ENCODE results near the gene YRDC. TPM values are rescaled to one million over a fixed set of nuclear protein-coding genes. Genes with fewer than 3 reads are reported as not detected.
A peak's percentile ranks its signal among the peaks of the same experiment; 100 is the strongest.

Gene YRDC
- total RNA-seq, 1 donor from 2014 or later: 5.7 TPM

DNA sequence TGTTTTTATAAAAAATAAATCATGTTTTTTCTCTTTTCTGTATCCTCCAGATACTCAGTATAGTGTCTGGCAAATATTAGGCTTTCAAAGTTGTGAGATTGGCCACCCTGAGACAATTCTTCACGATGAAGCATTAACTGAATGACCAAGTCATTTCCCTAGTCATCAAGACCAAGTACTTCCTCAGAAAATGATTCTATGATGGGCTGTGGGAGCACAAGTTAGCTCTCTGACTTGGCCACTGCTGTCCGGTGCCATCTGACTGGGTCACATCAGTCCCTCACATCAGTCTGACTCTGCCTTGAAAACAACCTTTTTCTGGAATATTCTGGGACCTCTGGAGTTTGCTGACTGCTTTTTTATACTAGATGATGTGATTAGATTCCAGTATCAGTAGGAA is 13.5 kb upstream of the YRDC start:
- intact Hi-C loops (cut with micrococcal nuclease): no loop called here
- Histone ChIP-seq H3K9me3 (replicated peaks) (no peaks in the 10 kb centered on the region), H3K36me3 (peaks cover 83% of the 10 kb centered on the region), H3K4me3 (no peak overlapping the region), H3K27ac (replicated peaks) (no peak overlapping the region), H3K4me1 (peaks cover 7% of the 10 kb centered on the region), H3K27me3 (ENCODE audit: low read depth) (no peaks in the 10 kb centered on the region)
- TF ChIP-seq, protein P1, sequence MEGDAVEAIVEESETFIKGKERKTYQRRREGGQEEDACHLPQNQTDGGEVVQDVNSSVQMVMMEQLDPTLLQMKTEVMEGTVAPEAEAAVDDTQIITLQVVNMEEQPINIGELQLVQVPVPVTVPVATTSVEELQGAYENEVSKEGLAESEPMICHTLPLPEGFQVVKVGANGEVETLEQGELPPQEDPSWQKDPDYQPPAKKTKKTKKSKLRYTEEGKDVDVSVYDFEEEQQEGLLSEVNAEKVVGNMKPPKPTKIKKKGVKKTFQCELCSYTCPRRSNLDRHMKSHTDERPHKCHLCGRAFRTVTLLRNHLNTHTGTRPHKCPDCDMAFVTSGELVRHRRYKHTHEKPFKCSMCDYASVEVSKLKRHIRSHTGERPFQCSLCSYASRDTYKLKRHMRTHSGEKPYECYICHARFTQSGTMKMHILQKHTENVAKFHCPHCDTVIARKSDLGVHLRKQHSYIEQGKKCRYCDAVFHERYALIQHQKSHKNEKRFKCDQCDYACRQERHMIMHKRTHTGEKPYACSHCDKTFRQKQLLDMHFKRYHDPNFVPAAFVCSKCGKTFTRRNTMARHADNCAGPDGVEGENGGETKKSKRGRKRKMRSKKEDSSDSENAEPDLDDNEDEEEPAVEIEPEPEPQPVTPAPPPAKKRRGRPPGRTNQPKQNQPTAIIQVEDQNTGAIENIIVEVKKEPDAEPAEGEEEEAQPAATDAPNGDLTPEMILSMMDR (IDR thresholded peaks at IDR 0.05; ENCODE audit: borderline replicate concordance): no peak
- DNase-seq: no peak

GRCh38 chr1:37817481-37817880 is 9.5 kb upstream of the YRDC start:
- Histone ChIP-seq H3K36me3 (peaks cover 75% of the 10 kb centered on the region), H3K4me1 (peaks cover 7% of the 10 kb centered on the region), H3K9me3 (replicated peaks) (no peaks in the 10 kb centered on the region), H3K4me3 (no peak overlapping the region), H3K27me3 (ENCODE audit: low read depth) (no peaks in the 10 kb centered on the region), H3K27ac (replicated peaks) (no peak overlapping the region)
- peak; percentile 33 for DNase-seq
- TF ChIP-seq, protein P1 (IDR thresholded peaks at IDR 0.05; ENCODE audit: borderline replicate concordance): no peak
- intact Hi-C loops (cut with micrococcal nuclease): no loop called here

- intact Hi-C loops (cut with micrococcal nuclease): no loop called here
- H3K9me3 ChIP-seq (replicated peaks): no peaks in the 10 kb centered on the region
- H3K27me3 ChIP-seq (ENCODE audit: low read depth): no peaks in the 10 kb centered on the region
- H3K36me3 ChIP-seq: peaks cover 45% of the 10 kb centered on the region
- no peak overlapping the region for H3K4me3 ChIP-seq
- H3K27ac ChIP-seq (replicated peaks): no peak overlapping the region
- no peak for DNase-seq
- peaks cover 28% of the 10 kb centered on the region for H3K4me1 ChIP-seq
- TF ChIP-seq, protein P1 (IDR thresholded peaks at IDR 0.05; ENCODE audit: borderline replicate concordance): no peak
Observed at GRCh38 chr1:37814252-37814651, 6.2 kb upstream of the YRDC start.

- Histone ChIP-seq H3K9me3 (replicated peaks) (no peaks in the 10 kb centered on the region), H3K27ac (replicated peaks) (no peak overlapping the region), H3K36me3 (peaks cover 39% of the 10 kb centered on the region), H3K27me3 (ENCODE audit: low read depth) (no peaks in the 10 kb centered on the region), H3K4me3 (no peak overlapping the region), H3K4me1 (peaks cover 34% of the 10 kb centered on the region)
- TF ChIP-seq, protein P1 (IDR thresholded peaks at IDR 0.05; ENCODE audit: borderline replicate concordance): no peak
- no peak for DNase-seq
- intact Hi-C loops (cut with micrococcal nuclease): no loop called here
Observed at GRCh38 chr1:37813529-37814145, 5.6 kb upstream of the YRDC start.

- H3K27me3 ChIP-seq (ENCODE audit: low read depth): no peaks in the 10 kb centered on the region
- H3K27ac ChIP-seq (replicated peaks): no peak overlapping the region
- H3K4me1 ChIP-seq: peaks cover 48% of the 10 kb centered on the region
- intact Hi-C loops (cut with micrococcal nuclease): no loop called here
- DNase-seq: peak; percentile 48
- no peak overlapping the region for H3K4me3 ChIP-seq
- peaks cover 25% of the 10 kb centered on the region for H3K36me3 ChIP-seq
- TF ChIP-seq, protein P1 (IDR thresholded peaks at IDR 0.05; ENCODE audit: borderline replicate concordance): peak; percentile 83
- no peaks in the 10 kb centered on the region for H3K9me3 ChIP-seq (replicated peaks)
Observed at GRCh38 chr1:37811027-37811655, 3.1 kb upstream of the YRDC start.
